Mesenchymal stem cell (in vitro differentiated cells and primary cell): ENCODE results near the gene CLEC14A.
A peak's percentile ranks its signal among the peaks of the same experiment; 100 is the strongest.

Experiments
- DNase-seq: peaks from one replicate; pipeline ENCODE4 v3.0.0-alpha.2; 2013
- H2AFZ ChIP-seq: one replicate; pipeline ENCODE4 v1.6.1; 2013; ENCODE audit warnings: low read depth, mild to moderate bottlenecking, control low read depth, inconsistent platforms, low read length, moderate library complexity
- H2AK5ac ChIP-seq: 2 replicates; pipeline ENCODE4 v1.6.1; 2013; ENCODE audit warnings: low read length, moderate library complexity, mild to moderate bottlenecking, inconsistent platforms; ENCODE audit not compliant: severe bottlenecking
- H2BK120ac ChIP-seq: one replicate; pipeline ENCODE4 v1.6.1; 2013; ENCODE audit warnings: low read depth, mild to moderate bottlenecking, inconsistent platforms, low read length, moderate library complexity
- H2BK12ac ChIP-seq, 2 experiments: one replicate each; pipeline ENCODE4 v1.6.1; 2013; ENCODE audit warnings: inconsistent platforms in 2 of 2, low read length in 2 of 2, mild to moderate bottlenecking in 2 of 2, moderate library complexity in 2 of 2, control low read depth in 1 of 2
- H2BK15ac ChIP-seq: one replicate; pipeline ENCODE4 v1.6.1; 2013; ENCODE audit warnings: mild to moderate bottlenecking, low read depth, inconsistent platforms; ENCODE audit not compliant: poor library complexity, severe bottlenecking
- H2BK5ac ChIP-seq: 2 replicates; pipeline ENCODE4 v1.6.1; 2013; ENCODE audit warnings: low read depth, mild to moderate bottlenecking, low read length, control low read depth, inconsistent platforms; ENCODE audit not compliant: poor library complexity, severe bottlenecking
- H3K14ac ChIP-seq, 2 experiments: one replicate each; pipeline ENCODE4 v1.6.1; 2013; ENCODE audit warnings: inconsistent platforms in 2 of 2, low read length in 2 of 2, control low read depth in 1 of 2, mild to moderate bottlenecking in 1 of 2, moderate library complexity in 1 of 2
- H3K18ac ChIP-seq, 2 experiments: one replicate each; pipeline ENCODE4 v1.6.1; 2013; ENCODE audit warnings: inconsistent platforms in 2 of 2, low read length in 2 of 2, control low read depth in 1 of 2, low read depth in 1 of 2, mild to moderate bottlenecking in 1 of 2
- H3K23ac ChIP-seq, 2 experiments: one replicate each; pipeline ENCODE4 v1.6.1; 2013; ENCODE audit warnings: inconsistent platforms in 2 of 2, low read length in 2 of 2, mild to moderate bottlenecking in 2 of 2, moderate library complexity in 2 of 2, control low read depth in 1 of 2
- H3K27ac ChIP-seq: 2 replicates; pipeline ENCODE4 v1.5.1; 2013; ENCODE audit warnings: mild to moderate bottlenecking, moderate library complexity, low read length, control low read depth, inconsistent platforms; ENCODE audit not compliant: poor library complexity, severe bottlenecking
- H3K27me3 ChIP-seq, 2 experiments: 2 replicates each; pipeline versions ENCODE4 v1.6.1 to v1.7.0; 2013; ENCODE audit warnings: low read length in 2 of 2, mild to moderate bottlenecking in 2 of 2, moderate library complexity in 2 of 2, control low read depth in 1 of 2, inconsistent platforms in 1 of 2; ENCODE audit not compliant: control insufficient read depth in 1 of 2, insufficient read depth in 1 of 2
- H3K36me3 ChIP-seq, 2 experiments: 2 replicates each; pipeline versions ENCODE4 v1.6.1 to v1.7.0; 2013; ENCODE audit warnings: low read length in 2 of 2, control low read depth in 1 of 2, inconsistent platforms in 1 of 2, low read depth in 1 of 2, mild to moderate bottlenecking in 1 of 2; ENCODE audit not compliant: insufficient read depth in 2 of 2, control insufficient read depth in 1 of 2
- H3K4ac ChIP-seq, 2 experiments: one replicate each; pipeline ENCODE4 v1.6.1; 2013; ENCODE audit warnings: inconsistent platforms in 2 of 2, low read length in 2 of 2, mild to moderate bottlenecking in 2 of 2, moderate library complexity in 2 of 2, control low read depth in 1 of 2, low read depth in 1 of 2
- H3K4me1 ChIP-seq: 2 replicates; pipeline ENCODE4 v1.6.1; 2013; ENCODE audit warnings: low read depth, low read length, control low read depth; ENCODE audit not compliant: control insufficient read depth, insufficient read depth
- H3K4me2 ChIP-seq: 2 replicates; pipeline ENCODE4 v1.6.1; 2013; ENCODE audit warnings: low read length, mild to moderate bottlenecking, inconsistent platforms; ENCODE audit not compliant: poor library complexity, severe bottlenecking
- H3K4me3 ChIP-seq, 2 experiments: 2 replicates each; pipeline versions ENCODE4 v1.5.1 to v1.7.0; 2013; ENCODE audit warnings: low read length in 2 of 2, mild to moderate bottlenecking in 2 of 2, control low read depth in 1 of 2, low read depth in 1 of 2; ENCODE audit not compliant: insufficient read depth in 1 of 2
- H3K79me1 ChIP-seq: replicated peaks from 2 replicates; pipeline ENCODE4 v1.6.1; 2013; ENCODE audit warnings: mild to moderate bottlenecking, control low read depth, low read length, inconsistent platforms; ENCODE audit not compliant: poor library complexity, severe bottlenecking
- H3K9ac ChIP-seq: 2 replicates; pipeline ENCODE4 v1.7.0; 2013; ENCODE audit warnings: mild to moderate bottlenecking, low read length, moderate library complexity
- H3K9me3 ChIP-seq: 2 replicates; pipeline ENCODE4 v1.7.0; 2013; ENCODE audit warnings: mild to moderate bottlenecking, low read length; ENCODE audit not compliant: control insufficient read depth
- H4K8ac ChIP-seq: one replicate; pipeline ENCODE4 v1.6.1; 2013; ENCODE audit warnings: inconsistent platforms, mild to moderate bottlenecking, low read length, moderate library complexity
- H4K91ac ChIP-seq: one replicate; pipeline ENCODE4 v1.6.1; 2013; ENCODE audit warnings: mild to moderate bottlenecking, low read length, inconsistent platforms
- WGBS: methylation state at CpG from one replicate; pipeline ENCODE4 v1.1.7; 2013; ENCODE audit warnings: mixed read lengths; 5-methylcytosine and 5-hydroxymethylcytosine counted together

Gene CLEC14A

GRCh38 chr14:38209572-38210557 is 46.0 kb downstream of the CLEC14A start:
- H3K4ac ChIP-seq, result peak overlapping the region; percentile 52 to 53
- H4K91ac ChIP-seq, result peak overlapping the region; percentile 46
- peak; percentile 39 for DNase-seq
- H3K4me3 ChIP-seq, result peak overlapping the region; percentile 52 to 65
- peak overlapping the region; percentile 83 for H3K4me2 ChIP-seq
- H3K23ac ChIP-seq, result peak overlapping the region in 1 of 2 experiments; percentile 64
- H4K8ac ChIP-seq, result peak overlapping the region; percentile 74
- H2AFZ ChIP-seq, result peak overlapping the region; percentile 32
- peak overlapping the region; percentile 9 for H2BK120ac ChIP-seq
- H3K27me3 ChIP-seq, result peaks cover 34 to 90% of the 10 kb centered on the region in 2 experiments
- peaks cover 4% of the 10 kb centered on the region for H3K9me3 ChIP-seq
- H3K18ac ChIP-seq, result peak overlapping the region in 1 of 2 experiments; percentile 67
- 44% methylated on average over 69 of the region's 69 CpGs for WGBS
- no peaks in the 10 kb centered on the region for H3K36me3 ChIP-seq
- H3K9ac ChIP-seq, result no peak overlapping the region
- H3K14ac ChIP-seq, result peak overlapping the region in 1 of 2 experiments; percentile 22
- no peak overlapping the region for H2AK5ac ChIP-seq
- H3K27ac ChIP-seq, result no peak overlapping the region
- peak overlapping the region in 1 of 2 experiments; percentile 3 for H2BK12ac ChIP-seq
- H3K79me1 ChIP-seq, result no peaks in the 10 kb centered on the region
- no peak overlapping the region for H2BK15ac ChIP-seq
- H2BK5ac ChIP-seq, result no peak overlapping the region
- H3K4me1 ChIP-seq, result peaks cover 35% of the 10 kb centered on the region

DNA sequence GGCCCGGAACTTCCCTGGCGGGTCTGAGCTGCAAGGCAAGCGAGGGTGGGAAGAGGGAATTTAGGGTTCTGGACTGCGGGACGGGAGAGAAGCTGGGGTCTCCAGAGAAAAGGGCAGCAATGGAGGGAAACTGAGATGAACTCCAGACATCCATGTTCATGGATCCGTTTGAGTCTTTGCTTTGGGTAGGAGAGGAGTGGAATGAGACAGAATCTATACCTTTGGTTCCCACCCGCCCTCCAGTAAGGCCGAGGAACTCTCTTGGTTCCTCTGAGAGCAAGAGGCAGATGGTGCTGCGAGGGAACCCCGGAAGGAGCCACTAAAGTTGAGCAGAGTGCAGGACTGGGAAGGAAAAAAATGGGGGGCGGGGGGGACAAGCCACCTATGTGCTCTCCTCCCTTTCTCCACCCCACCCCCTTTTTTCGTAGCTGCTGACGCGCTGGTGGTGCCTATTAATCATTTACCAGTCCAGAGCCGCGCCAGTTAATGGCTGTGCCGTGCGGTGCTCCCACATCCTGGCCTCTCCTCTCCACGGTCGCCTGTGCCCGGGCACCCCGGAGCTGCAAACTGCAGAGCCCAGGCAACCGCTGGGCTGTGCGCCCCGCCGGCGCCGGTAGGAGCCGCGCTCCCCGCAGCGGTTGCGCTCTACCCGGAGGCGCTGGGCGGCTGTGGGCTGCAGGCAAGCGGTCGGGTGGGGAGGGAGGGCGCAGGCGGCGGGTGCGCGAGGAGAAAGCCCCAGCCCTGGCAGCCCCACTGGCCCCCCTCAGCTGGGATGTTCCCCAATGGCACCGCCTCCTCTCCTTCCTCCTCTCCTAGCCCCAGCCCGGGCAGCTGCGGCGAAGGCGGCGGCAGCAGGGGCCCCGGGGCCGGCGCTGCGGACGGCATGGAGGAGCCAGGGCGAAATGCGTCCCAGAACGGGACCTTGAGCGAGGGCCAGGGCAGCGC is 47.0 kb downstream of the CLEC14A start:
- H3K23ac ChIP-seq, result no peak overlapping the region
- peaks cover 4% of the 10 kb centered on the region for H3K9me3 ChIP-seq
- no peak overlapping the region for H4K91ac ChIP-seq
- peak overlapping the region; percentile 52 to 65 for H3K4me3 ChIP-seq
- H3K4me2 ChIP-seq, result peak overlapping the region; percentile 83
- H3K4me1 ChIP-seq, result peaks cover 35% of the 10 kb centered on the region
- DNase-seq, result peak; percentile 70
- no peak overlapping the region for H2BK15ac ChIP-seq
- no peaks in the 10 kb centered on the region for H3K36me3 ChIP-seq
- H3K18ac ChIP-seq, result peak overlapping the region in 1 of 2 experiments; percentile 67
- no peak overlapping the region for H2AK5ac ChIP-seq
- H2BK12ac ChIP-seq, result peak overlapping the region in 1 of 2 experiments; percentile 7
- H2BK5ac ChIP-seq, result no peak overlapping the region
- peak overlapping the region; percentile 74 for H4K8ac ChIP-seq
- H3K14ac ChIP-seq, result peak overlapping the region in 1 of 2 experiments; percentile 22
- H3K27ac ChIP-seq, result no peak overlapping the region
- H3K9ac ChIP-seq, result no peak overlapping the region
- H3K79me1 ChIP-seq, result no peaks in the 10 kb centered on the region
- peaks cover 34 to 81% of the 10 kb centered on the region in 2 experiments for H3K27me3 ChIP-seq
- 4% methylated on average over 33 of the region's 59 CpGs for WGBS
- H2AFZ ChIP-seq, result peak overlapping the region; percentile 32
- peak overlapping the region; percentile 9 for H2BK120ac ChIP-seq
- peak overlapping the region in 1 of 2 experiments; percentile 29 for H3K4ac ChIP-seq

DNA sequence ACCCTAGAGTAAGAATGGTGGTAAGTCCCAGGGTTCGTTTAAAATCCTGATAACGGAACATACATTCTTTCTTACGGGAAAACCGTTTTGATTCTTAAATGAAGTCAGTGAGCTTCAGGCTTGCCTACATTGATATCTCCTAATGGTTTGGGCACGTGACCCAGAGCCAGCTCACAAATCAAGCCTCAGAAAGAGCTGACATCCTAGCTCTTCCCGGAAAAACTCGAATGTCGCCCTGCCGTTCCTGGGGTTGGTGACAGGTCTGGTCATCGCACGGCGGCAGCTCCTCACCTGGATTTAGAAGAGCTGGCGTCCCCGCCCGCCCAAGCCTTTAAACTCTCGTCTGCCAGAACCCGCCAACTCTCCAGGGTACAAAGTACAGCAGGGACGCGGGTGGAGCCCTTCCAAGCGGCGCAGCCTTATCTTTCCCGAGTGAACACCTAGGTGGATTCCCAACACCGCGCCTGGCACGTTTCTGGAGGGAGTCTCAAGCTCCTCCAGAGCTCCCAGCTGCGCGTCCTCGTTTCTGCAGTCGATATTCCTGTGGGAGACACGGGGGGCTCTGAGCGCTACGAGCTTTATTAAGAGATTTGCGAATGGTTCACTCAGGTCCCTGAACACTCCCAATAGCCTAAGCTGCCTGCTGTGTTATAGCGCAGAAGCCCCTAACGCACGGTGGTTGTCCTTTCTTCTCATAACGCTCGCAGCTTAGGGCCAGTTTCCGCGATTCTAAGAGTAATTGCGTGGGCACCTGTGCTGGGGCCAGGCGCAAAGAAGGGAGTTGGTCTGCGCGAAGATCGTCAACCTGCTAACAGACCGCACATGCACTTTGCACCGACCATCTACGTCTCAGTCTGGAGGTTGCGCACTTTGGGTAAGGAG is 47.9 kb downstream of the CLEC14A start, which contains the start of gene SSTR1:
TSS of gene SSTR1 (plus strand) at position 169 of the 882 bp plus-strand sequence. CDS start 1,486 bp downstream, outside the sequence.
- DNase-seq, result peak; percentile 45
- Histone ChIP-seq H4K91ac (peak within 1 kb of the TSS; percentile 61), H3K4me2 (peak within 1 kb of the TSS; percentile 83), H4K8ac (peak within 1 kb of the TSS; percentile 19), H3K9me3 (peaks cover 4% of the 10 kb centered on the region), H3K27me3 (peaks cover 34 to 72% of the 10 kb centered on the region in 2 experiments), H3K4ac (no peak within 1 kb of the TSS), H3K9ac (no peak within 1 kb of the TSS), H3K14ac (no peak within 1 kb of the TSS), H2AK5ac (no peak within 1 kb of the TSS), H3K27ac (peak within 1 kb of the TSS; percentile 31), H3K36me3 (no peaks in the 10 kb centered on the region), H2BK120ac (no peak within 1 kb of the TSS), H3K18ac (peak within 1 kb of the TSS in 1 of 2 experiments; percentile 31), H3K23ac (no peak within 1 kb of the TSS), H3K4me3 (peak within 1 kb of the TSS; percentile 42 to 52), H2BK5ac (no peak within 1 kb of the TSS), H3K79me1 (no peaks in the 10 kb centered on the region), H2BK12ac (peak within 1 kb of the TSS in 1 of 2 experiments; percentile 49), H2BK15ac (no peak within 1 kb of the TSS), H3K4me1 (peaks cover 35% of the 10 kb centered on the region), H2AFZ (peak within 1 kb of the TSS; percentile 36)
- WGBS, result 8% methylated on average over 49 of the region's 49 CpGs
